Prostate gland (tissue), 2 donors: ENCODE results near the gene DDOST. TPM values are rescaled to one million over a fixed set of nuclear protein-coding genes. Genes with fewer than 3 reads are reported as not detected.

ENCODE experiments used
- DNase-seq: peaks from one replicate; pipeline ENCODE4 v3.0.0-alpha.2; 2019; ENCODE audit warnings: low spot score
- H3K27ac ChIP-seq, 2 donors: fragments of 200-600 bp; sonication (generic); 2 replicates each; pipeline ENCODE4 v1.5.1; 2017 to 2019
- H3K27me3 ChIP-seq: fragments of 200-600 bp; sonication (generic); replicated peaks from 2 replicates; pipeline ENCODE4 v1.5.1; 2019; ENCODE audit not compliant: insufficient read depth
- H3K36me3 ChIP-seq, 2 donors: fragments of 200-600 bp; sonication (generic); 1 replicate in 1 of 2; 2 replicates in 1 of 2; pipeline versions ENCODE4 v1.5.1 to v1.8.1; 2017 to 2019
- H3K4me1 ChIP-seq: fragments of 200-600 bp; sonication (generic); replicated peaks from 2 replicates; pipeline ENCODE4 v1.5.1; 2019
- H3K4me3 ChIP-seq, 2 donors: fragments of 200-600 bp; sonication (generic); 2 replicates each; pipeline ENCODE4 v1.5.1; 2017 to 2019
- H3K9me3 ChIP-seq: fragments of 200-600 bp; sonication (generic); 2 replicates; pipeline ENCODE4 v1.5.1; 2017
- CTCF ChIP-seq, 4 experiments: fragments of 200-600 bp in 2 of 4; fragments of 450-650 bp in 2 of 4; sonication (generic) in 2 of 4; IDR thresholded peaks; 1 replicate in 3 of 4; 2 replicates in 1 of 4; pipeline ENCODE4 v1.5.1; 2016 to 2019; ENCODE audit warnings: antibody characterized with exemption in 4 of 4, mild to moderate bottlenecking in 2 of 4, moderate library complexity in 2 of 4
- POLR2A ChIP-seq: fragments of 450-650 bp; IDR thresholded peaks from one replicate; pipeline ENCODE4 v1.6.1; 2016; ENCODE audit warnings: antibody characterized with exemption, mild to moderate bottlenecking
- POLR2AphosphoS5 ChIP-seq: sonication (generic); formaldehyde crosslinking; IDR thresholded peaks from one replicate; pipeline ENCODE4 v1.6.1; 2017; ENCODE audit warnings: antibody characterized with exemption
- WGBS: methylation state at CpG from one replicate; pipeline ENCODE4 v1.1.5; 2018; 5-methylcytosine and 5-hydroxymethylcytosine counted together
- intact Hi-C: fragments of 100-400 bp; cut with DNase I; formaldehyde crosslinking; loops from one replicate; pipeline ENCODE4 v1.14.2; 2022
- total RNA-seq, 2 donors: library from RNA; depleted of rRNA; stranded (reverse); fragments of >200 nt; gene quantifications; one replicate each; pipeline ENCODE4 v1.1.0, GENCODE V29; 2016

Gene DDOST
- total RNA-seq, 2 donors from 2014 or later: 223 to 264 TPM

- H3K9me3 ChIP-seq: no peaks in the 10 kb centered on the region
- no peak overlapping the region for H3K4me3 ChIP-seq
- H3K27me3 ChIP-seq: no peaks in the 10 kb centered on the region
- H3K4me1 ChIP-seq: peaks cover 5% of the 10 kb centered on the region
- intact Hi-C loops: no loop called here
- no peak for TF ChIP-seq POLR2AphosphoS5
- TF ChIP-seq POLR2A: no peak
- TF ChIP-seq CTCF (IDR thresholded peaks at IDR 0.05): no peak
- H3K27ac ChIP-seq: no peak overlapping the region
- no peaks in the 10 kb centered on the region for H3K36me3 ChIP-seq
- 64% methylated on average over 3 of the region's 3 CpGs for WGBS
- no peak for DNase-seq
Measured at GRCh38 chr1:20616847-20617487, 44.2 kb downstream of the DDOST start.

GRCh38 chr1:20615946-20616846, 45.0 kb downstream of the DDOST start:
- WGBS: 44% methylated on average over 20 of the region's 20 CpGs
- DNase-seq: no peak

GRCh38 chr1:20614131-20614579, 47.0 kb downstream of the DDOST start:
- intact Hi-C loops: no loop called here
- H3K36me3 ChIP-seq: no peaks in the 10 kb centered on the region
- 63% methylated on average over 3 of the region's 3 CpGs for WGBS
- TF ChIP-seq CTCF (IDR thresholded peaks at IDR 0.05) (no peak), POLR2A (no peak), POLR2AphosphoS5 (no peak)
- no peaks in the 10 kb centered on the region for H3K27me3 ChIP-seq
- DNase-seq: no peak
- H3K27ac ChIP-seq: peak overlapping the region; percentile 53 to 62
- H3K4me1 ChIP-seq: peaks cover 5% of the 10 kb centered on the region
- no peaks in the 10 kb centered on the region for H3K9me3 ChIP-seq
- no peak overlapping the region for H3K4me3 ChIP-seq

More at GRCh38 chr1:20615946-20616846, 45.0 kb downstream of the DDOST start:
- Histone ChIP-seq H3K4me3 (no peak overlapping the region), H3K27ac (no peak overlapping the region), H3K36me3 (no peaks in the 10 kb centered on the region), H3K4me1 (peaks cover 5% of the 10 kb centered on the region), H3K9me3 (no peaks in the 10 kb centered on the region), H3K27me3 (no peaks in the 10 kb centered on the region)
- TF ChIP-seq POLR2A: no peak
- TF ChIP-seq CTCF (IDR thresholded peaks at IDR 0.05): no peak
- TF ChIP-seq POLR2AphosphoS5: no peak
- intact Hi-C loops: no loop called here

- no peaks in the 10 kb centered on the region for H3K27me3 ChIP-seq
- TF ChIP-seq CTCF (IDR thresholded peaks at IDR 0.05) (no peak), POLR2A (no peak), POLR2AphosphoS5 (no peak)
- no peak overlapping the region for H3K4me3 ChIP-seq
- no peak for DNase-seq
- WGBS: 56% methylated on average over 11 of the region's 11 CpGs
- intact Hi-C loops: no loop called here
- no peaks in the 10 kb centered on the region for H3K9me3 ChIP-seq
- peaks cover 5% of the 10 kb centered on the region for H3K4me1 ChIP-seq
- no peak overlapping the region for H3K27ac ChIP-seq
- H3K36me3 ChIP-seq: no peaks in the 10 kb centered on the region
Measured at GRCh38 chr1:20612221-20612746, 48.9 kb downstream of the DDOST start.
